EH (cell line): Measurements from ENCODE around the gene STK32B.
"Not testable (repeated sequence)": the region's sequence is repeated elsewhere in the genome, so short reads cannot be mapped to it uniquely, and the experiment has no call there.

ENCODE experiments used
- DNase-seq: peaks from one replicate; pipeline ENCODE4 v3.0.0-alpha.2; 2015; ENCODE audit warnings: low read depth

The STK32B gene

GRCh38 chr4:5030927-5031326 lies 20.4 kb upstream of the STK32B start:
- DNase-seq: no peak

- DNase-seq: no peak
Measured at GRCh38 chr4:5032813-5033212, 18.5 kb upstream of the STK32B start.

- DNase-seq: peak; percentile 66
Measured at GRCh38 chr4:5033281-5033841, 17.9 kb upstream of the STK32B start.

GRCh38 chr4:5034206-5034605 lies 17.1 kb upstream of the STK32B start:
- peak; percentile 53 for DNase-seq

- DNase-seq: peak; percentile 56
Measured at GRCh38 chr4:5036239-5036638, 15.0 kb upstream of the STK32B start.

GRCh38 chr4:5037553-5038551 lies 13.4 kb upstream of the STK32B start:
- DNase-seq: peak; percentile 97

GRCh38 chr4:5039800-5040199 lies 11.5 kb upstream of the STK32B start:
- no peak for DNase-seq

GRCh38 chr4:5040856-5041620 lies 10.2 kb upstream of the STK32B start:
- DNase-seq: no peak

GRCh38 chr4:5041699-5042098 lies 9.6 kb upstream of the STK32B start:
- no peak for DNase-seq

GRCh38 chr4:5043579-5043978 lies 7.7 kb upstream of the STK32B start:
- no peak for DNase-seq

GRCh38 chr4:5044341-5044740 lies 6.9 kb upstream of the STK32B start:
- no peak for DNase-seq

GRCh38 chr4:5045097-5045496 lies 6.2 kb upstream of the STK32B start:
- DNase-seq: peak; percentile 71

GRCh38 chr4:5048721-5049120 lies 2.6 kb upstream of the STK32B start:
- DNase-seq: no peak

- peak; percentile 88 for DNase-seq
Measured at GRCh38 chr4:5050520-5051277, 581 bp upstream of the STK32B start.

- peak; percentile 56 for DNase-seq
Measured at GRCh38 chr4:5052204-5052702, 973 bp downstream of the STK32B start.

GRCh38 chr4:5052726-5053425 lies 1.6 kb downstream of the STK32B start:
- DNase-seq: peak; percentile 20

- peak; percentile 12 for DNase-seq
Measured at GRCh38 chr4:5054532-5054931, 3.3 kb downstream of the STK32B start.

GRCh38 chr4:5055411-5055810 lies 4.1 kb downstream of the STK32B start:
- DNase-seq: no peak

GRCh38 chr4:5066101-5066500 lies 14.8 kb downstream of the STK32B start:
- DNase-seq: no peak

GRCh38 chr4:5066968-5067367 lies 15.7 kb downstream of the STK32B start:
- DNase-seq: not testable (repeated sequence)

- DNase-seq: no peak
Measured at GRCh38 chr4:5067908-5068307, 16.6 kb downstream of the STK32B start.
